HG02970 (cell line): Measurements from ENCODE around the gene LTBP4.
"Not testable (repeated sequence)": the region's sequence is repeated elsewhere in the genome, so short reads cannot be mapped to it uniquely, and the experiment has no call there.

Experiments used
- ATAC-seq: cut with Tn5 transposase; IDR thresholded peaks from one replicate; pipeline ENCODE4 v1.9.1; 2021; ENCODE audit warnings: mild to moderate bottlenecking, moderate library complexity, moderate number of reproducible peaks; ENCODE audit not compliant: unreplicated experiment, low FRiP score

LTBP4 gene, protein sequence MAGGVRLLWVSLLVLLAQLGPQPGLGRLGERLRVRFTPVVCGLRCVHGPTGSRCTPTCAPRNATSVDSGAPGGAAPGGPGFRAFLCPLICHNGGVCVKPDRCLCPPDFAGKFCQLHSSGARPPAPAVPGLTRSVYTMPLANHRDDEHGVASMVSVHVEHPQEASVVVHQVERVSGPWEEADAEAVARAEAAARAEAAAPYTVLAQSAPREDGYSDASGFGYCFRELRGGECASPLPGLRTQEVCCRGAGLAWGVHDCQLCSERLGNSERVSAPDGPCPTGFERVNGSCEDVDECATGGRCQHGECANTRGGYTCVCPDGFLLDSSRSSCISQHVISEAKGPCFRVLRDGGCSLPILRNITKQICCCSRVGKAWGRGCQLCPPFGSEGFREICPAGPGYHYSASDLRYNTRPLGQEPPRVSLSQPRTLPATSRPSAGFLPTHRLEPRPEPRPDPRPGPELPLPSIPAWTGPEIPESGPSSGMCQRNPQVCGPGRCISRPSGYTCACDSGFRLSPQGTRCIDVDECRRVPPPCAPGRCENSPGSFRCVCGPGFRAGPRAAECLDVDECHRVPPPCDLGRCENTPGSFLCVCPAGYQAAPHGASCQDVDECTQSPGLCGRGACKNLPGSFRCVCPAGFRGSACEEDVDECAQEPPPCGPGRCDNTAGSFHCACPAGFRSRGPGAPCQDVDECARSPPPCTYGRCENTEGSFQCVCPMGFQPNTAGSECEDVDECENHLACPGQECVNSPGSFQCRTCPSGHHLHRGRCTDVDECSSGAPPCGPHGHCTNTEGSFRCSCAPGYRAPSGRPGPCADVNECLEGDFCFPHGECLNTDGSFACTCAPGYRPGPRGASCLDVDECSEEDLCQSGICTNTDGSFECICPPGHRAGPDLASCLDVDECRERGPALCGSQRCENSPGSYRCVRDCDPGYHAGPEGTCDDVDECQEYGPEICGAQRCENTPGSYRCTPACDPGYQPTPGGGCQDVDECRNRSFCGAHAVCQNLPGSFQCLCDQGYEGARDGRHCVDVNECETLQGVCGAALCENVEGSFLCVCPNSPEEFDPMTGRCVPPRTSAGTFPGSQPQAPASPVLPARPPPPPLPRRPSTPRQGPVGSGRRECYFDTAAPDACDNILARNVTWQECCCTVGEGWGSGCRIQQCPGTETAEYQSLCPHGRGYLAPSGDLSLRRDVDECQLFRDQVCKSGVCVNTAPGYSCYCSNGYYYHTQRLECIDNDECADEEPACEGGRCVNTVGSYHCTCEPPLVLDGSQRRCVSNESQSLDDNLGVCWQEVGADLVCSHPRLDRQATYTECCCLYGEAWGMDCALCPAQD (N-terminal part only)

DNA sequence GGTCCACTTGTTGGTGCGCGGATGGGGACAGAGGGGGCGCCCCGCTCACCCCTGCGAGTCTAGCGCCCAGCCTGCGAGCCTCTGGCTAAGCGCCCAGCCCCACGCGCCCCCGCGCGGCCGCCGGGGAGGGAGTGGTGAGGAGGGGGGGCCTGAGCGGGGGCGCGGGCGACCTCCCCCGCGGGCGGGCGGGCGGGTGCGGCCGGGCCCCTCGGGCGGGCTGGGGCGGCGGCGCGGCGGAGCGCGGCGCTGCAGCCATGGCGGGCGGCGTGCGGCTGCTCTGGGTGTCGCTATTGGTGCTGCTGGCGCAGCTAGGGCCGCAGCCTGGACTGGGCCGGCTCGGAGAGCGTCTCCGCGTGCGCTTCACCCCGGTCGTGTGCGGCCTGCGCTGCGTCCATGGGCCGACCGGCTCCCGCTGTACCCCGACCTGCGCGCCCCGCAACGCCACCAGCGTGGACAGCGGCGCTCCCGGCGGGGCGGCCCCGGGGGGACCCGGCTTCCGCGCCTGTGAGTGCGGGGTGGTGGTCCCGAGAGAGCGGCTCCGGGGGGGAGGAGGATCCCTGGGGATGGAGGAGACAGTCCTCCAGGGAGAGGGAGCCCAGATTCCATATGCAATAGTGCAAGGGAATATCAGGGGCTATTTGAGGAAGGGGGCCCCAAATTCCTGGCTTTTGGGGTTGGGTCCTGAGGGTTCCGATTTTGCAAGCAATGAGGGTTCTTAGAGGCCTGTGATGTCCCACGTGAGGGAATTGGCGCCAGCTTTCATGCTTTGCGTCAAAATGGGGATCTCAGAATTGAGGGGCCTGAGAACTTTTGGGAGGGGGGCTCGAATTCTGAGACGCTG, at the start of gene LTBP4:
TSS of gene LTBP4 (plus strand) at position 236 of the 841 bp plus-strand sequence. CDS start at position 255, 19 bp downstream.
- ATAC-seq, result no peak

DNA sequence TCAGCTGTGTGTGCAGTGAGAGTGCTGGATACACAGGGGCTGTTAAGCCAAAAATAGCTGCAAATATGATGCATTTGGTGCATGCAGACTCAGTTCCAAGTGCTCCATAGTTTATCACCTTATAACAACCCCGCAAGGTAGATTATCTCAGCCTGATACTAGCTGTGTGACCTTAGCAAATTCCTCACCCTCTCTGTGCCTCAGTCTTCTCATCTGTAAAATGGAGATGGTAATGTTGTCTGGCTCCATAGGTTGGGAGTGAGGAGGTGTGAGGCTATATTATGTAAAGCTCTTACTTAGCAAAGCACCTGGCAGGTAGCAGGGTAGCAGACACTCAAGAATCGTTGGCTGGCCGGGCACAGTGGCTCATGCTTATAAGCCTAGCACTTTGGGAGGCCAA, 48.3 kb upstream of the LTBP4 start:
- ATAC-seq, result no peak

DNA sequence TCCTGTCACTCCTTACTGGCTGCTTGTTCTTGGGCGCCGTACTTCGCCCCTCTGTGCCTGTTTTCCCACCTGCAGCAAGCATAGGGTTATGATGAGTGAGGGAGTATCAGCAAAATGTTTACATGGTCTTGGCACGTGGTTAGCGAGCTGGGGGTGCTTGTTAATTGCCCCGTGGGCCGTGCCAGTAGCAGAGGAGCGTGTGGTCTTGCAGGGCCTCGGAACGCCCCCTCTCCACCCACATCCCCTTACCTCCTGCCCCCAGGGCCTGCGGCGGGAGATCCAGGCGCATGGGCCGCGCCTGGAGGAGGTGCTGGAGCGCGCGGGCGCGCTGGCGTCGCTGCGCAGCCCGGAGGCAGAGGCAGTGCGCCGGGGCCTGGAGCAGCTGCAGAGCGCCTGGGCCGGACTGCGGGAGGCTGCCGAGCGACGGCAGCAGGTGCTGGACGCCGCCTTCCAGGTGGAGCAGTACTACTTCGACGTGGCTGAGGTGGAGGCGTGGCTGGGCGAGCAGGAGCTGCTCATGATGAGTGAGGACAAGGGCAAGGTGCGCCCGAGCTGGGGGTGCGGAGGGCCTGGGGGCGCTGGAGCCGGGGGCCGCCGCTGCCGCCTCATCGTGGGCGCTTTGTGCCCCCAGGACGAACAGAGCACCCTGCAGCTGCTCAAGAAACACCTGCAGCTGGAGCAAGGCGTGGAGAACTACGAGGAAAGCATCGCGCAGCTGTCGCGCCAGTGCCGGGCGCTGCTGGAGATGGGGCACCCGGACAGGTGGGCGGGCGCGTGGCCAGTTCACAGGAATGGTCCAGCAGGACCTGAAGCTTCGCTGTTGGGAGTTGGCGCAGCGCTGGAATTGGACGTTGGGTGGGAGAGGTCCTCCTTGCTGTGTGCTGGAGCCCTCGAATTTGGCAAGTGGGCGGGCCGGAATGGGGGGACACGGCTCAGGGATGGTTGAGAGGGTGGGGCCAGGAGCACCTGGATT, 47.0 kb upstream of the LTBP4 start:
- ATAC-seq, result no peak

DNA sequence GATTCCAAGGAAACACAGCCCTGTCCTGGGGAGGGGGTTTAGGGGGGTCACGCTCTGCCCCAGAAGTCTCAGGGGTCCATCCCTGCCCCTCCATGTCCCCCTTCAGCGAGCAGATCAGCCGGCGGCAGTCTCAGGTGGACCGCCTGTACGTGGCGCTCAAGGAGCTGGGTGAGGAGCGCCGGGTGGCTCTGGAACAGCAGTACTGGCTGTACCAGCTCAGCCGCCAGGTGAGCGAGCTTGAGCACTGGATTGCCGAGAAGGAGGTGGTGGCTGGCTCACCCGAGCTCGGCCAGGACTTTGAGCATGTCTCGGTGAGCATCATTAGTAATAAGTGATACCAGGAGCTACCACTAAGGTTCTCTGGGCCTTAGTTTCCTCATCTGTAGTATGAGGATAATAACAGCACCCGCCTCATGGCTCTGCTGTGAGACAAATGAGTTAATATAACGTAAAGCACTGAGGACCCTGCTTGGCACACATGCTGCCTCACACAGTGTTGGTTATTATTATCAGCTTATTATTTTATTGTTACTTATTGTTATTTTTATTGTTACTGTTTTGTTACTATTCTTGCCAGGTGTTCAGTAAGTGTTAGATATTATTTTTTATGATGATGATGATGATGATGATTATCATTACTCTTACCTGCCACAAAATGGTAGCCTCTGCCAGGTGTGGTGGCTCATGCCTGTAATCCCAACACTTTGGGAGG, 45.0 kb upstream of the LTBP4 start:
- ATAC-seq, result no peak

DNA sequence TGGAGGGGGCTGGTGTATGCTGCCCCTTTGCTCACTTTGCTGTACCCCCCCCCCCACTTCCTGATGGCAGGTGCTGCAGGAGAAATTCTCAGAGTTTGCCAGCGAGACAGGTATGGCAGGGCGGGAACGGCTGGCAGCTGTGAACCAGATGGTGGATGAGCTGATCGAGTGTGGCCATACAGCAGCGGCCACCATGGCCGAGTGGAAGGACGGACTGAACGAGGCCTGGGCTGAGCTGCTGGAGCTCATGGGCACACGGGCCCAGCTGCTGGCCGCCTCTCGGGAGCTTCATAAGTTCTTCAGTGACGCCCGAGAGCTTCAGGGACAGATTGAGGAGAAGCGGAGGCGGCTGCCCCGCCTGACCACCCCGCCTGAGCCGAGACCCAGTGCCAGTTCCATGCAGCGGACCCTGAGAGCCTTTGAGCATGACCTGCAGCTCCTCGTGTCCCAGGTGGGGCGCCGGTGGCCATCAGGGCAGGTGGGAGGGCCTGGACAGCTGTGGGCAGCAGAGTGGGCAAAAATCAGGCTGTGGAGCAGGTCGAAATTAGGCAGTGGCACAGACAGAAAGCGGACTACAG, 44.1 kb upstream of the LTBP4 start:
- ATAC-seq, result no peak

DNA sequence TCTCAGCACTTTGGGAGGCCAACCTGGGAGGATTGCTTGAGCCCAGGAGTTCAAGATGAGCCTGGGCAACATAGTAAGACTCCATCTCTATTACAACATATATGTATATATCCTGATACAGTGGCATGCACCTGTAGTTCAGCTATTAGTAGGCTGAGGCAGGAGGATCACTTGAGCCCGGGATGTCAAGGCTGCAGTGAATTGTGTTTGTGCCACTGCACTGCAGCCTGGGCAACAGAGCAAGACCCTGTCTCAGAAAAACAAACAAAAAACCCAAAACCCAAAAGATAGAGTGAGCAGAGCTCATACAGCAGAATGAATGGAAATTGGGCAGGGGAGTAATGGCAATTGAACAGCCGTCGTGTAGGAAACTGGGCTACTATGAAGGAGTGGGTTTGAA, 41.8 kb upstream of the LTBP4 start:
- ATAC-seq, result no peak

DNA sequence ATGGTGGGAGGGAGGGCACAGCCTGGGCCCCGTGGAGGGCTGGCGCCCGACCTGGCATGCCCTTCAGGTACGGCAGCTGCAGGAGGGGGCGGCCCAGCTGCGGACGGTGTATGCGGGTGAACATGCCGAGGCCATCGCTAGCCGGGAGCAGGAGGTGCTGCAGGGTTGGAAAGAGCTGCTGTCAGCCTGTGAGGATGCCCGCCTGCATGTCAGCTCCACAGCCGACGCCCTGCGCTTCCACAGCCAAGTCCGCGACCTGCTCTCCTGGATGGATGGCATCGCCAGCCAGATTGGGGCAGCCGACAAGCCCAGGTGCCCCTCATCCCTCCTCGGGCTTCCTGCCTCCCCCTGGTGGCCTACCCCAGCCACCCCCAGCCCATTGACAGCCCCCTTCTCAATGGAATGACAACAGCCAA, 41.1 kb upstream of the LTBP4 start:
- ATAC-seq, result no peak

DNA sequence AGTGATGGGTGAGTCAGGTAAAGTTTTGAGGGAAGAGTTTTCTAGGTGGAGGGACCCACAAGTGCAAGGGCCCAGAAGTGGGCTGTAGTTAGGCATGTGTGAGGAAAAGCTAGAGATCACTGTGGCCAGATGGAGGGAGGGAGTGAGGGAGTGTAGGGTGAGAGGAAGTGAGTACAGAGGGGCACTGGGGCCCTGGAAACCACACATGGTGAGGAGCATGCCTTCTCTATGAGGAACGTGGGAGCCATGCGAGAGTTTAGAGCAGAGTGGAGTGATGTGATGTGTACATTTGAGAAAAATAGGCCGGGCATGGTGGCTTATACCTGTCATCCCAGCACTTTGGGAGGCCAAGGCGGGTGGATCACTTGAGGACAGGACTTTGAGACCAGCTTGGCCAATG, 39.2 kb upstream of the LTBP4 start:
- no peak for ATAC-seq

DNA sequence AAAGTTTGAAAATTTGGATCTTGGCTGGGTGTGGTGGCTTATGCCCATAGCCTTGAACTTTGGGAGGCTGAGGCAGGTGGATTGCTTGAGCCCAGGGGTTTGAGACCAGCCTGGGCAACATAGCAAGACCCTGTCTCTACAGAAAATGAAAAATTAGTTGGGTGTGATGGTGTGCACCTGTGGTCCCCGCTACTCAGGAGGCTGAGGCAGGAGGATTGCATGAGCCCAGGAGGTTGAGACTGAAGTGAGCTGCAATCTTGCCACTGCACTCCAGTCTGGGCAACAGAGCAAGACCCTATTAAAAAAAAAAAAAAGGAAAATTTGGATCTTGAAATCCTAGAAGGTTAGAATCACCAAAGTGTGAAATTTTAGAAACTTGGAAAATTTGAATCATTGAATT, 36.6 kb upstream of the LTBP4 start:
- ATAC-seq, result not testable (repeated sequence)

DNA sequence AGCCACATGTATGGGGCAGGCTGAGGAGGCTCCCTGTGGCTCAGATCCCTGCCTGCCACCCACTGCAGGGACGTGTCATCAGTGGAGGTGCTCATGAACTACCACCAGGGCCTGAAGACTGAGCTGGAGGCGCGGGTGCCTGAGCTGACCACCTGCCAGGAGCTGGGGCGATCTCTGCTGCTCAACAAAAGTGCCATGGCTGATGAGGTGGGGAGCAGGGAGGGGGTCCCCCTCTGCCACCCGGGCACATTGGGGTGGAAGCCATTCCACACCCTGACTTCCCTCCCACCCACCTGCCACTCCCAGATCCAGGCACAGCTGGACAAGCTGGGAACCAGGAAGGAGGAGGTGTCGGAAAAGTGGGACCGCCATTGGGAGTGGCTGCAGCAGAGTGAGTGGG, 35.8 kb upstream of the LTBP4 start:
- ATAC-seq, result no peak

DNA sequence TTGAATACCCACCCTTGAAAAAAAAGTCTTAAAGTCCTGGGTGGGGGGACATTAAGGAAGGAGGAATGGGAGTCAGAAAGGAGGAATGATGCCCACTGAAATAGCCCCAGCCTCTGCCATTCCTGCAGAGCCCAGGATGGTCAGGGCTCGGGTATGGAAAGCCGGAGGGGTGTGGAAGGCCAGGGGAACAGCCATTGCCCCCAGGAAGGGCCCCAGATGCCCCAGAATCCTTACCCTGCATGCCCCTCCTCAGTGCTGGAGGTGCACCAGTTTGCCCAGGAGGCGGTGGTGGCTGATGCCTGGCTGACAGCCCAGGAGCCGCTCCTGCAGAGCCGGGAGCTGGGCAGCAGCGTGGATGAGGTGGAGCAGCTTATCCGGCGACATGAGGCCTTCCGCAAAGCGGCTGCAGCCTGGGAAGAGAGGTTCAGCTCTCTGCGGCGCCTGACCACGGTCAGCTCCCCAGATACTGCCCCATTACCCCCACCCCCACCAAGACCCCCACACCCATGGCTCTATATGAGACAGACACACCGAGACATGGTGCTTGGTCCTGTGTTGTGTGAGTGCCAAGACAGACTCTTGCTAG, 35.2 kb upstream of the LTBP4 start:
- no peak for ATAC-seq

DNA sequence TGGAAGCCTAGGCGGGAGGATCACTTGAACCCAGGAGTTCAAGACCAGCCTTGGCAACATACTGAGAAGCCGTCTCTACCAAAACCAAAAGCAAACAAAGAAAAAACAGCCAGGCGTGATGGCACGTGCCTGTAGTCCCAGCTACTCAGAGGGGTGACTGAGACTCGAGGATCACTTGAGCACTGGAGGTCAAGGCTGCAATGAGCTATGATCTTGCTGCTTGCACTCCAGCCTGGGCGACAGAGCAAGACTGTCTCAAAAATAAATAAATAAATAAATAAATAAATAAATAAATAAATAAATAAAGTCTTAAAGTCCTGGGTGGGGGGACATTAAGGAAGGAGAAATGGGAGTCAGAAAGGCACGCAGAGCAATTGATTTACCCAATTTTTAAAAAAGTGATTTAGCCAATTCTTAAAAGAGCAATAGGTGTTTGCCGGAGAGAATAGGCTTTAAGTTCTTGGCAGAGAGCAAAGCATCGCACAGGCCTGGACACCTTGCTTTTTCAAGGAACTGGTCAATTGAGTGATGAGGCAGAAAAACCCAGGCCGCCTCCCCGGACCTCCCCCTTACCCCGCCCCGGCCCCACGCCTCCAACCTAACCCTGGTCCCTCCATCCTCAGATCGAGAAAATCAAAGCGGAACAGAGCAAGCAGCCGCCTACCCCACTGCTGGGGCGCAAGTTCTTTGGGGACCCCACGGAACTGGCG, 34.0 kb upstream of the LTBP4 start:
- no peak for ATAC-seq

DNA sequence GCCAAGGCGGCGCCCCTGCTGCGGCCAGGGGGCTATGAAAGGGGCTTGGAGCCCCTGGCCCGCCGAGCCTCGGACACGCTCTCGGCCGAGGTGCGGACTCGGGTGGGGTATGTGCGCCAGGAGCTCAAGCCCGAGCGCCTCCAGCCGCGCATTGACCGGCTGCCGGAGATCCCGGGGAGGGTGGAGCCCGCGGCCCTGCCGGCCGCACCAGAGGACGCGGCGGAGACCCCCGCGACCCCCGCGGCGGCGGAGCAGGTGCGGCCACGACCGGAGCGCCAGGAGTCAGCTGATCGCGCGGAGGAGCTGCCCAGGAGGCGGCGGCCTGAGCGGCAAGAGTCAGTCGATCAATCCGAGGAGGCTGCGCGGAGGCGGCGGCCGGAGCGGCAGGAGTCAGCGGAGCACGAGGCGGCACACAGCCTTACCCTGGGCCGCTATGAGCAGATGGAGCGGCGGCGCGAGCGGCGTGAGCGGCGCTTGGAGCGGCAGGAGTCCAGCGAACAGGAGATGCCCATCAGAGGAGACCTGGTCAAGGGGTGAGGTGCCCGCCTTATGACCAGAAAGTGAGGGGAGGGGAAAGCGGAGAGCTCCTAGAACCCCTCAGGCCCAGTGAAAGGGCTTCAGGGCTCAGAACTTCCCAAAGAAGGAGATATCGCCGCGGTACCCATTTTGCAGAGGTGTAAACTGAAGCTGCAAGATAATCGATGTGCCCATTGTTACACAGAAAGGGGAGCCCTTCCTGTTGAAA, 33.2 kb upstream of the LTBP4 start:
- ATAC-seq, result no peak

DNA sequence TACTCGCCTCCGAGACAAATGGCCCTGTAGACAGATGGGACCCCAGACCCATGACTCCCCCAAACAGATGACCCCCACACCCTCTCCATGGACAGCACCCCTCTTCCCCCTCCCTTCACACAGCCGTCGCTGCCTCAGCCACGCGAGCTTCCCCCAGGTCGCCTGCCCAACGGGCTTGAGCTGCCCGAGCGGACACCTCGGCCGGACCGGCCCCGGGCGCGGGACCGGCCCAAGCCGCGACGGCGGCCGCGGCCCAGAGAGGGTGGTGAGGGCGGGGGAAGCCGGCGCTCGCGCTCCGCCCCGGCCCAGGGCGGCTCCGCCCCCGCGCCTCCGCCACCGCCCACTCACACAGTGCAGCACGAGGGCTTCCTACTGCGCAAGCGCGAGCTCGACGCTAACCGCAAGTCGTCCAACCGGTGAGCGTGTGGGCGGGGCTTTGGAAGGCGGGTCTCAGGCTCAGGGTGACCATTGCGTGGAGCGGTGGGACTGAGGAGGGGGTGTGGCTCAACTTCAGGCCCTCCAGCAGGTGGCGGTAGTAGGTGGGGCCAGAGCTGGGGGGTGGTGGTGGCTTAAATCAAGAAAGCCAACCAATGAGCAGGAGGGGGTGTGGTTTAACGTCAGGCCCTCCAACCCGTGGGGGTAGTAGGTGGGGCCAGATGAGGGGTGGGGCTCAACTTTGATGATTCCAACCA, 30.7 kb upstream of the LTBP4 start:
- peak; percentile 88 for ATAC-seq

DNA sequence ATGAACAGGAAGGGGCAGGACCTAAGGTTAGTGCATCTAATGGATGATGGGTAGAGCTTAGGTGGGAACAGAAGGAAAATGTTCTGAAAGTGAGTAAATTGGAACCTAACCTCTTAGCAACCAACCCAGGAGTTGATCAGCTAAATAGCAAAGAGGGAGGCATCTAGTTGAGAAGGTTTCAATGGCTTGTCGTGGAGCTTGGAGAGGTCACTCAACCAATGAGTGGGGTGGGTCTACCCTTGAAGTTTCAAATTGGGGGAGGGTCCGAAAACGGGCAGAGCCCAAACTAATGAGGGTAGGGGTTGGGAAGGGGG, 30.2 kb upstream of the LTBP4 start:
- no peak for ATAC-seq
